ENCODE measurements around the gene CLINT1.

Gene CLINT1

GRCh38 chr5:157758706-157759105, 100.2 kb downstream of the CLINT1 start:
- no peak for DNase-seq (ENCODE audit: low read depth)

GRCh38 chr5:157756122-157756521, 102.8 kb downstream of the CLINT1 start:
- DNase-seq (ENCODE audit: low read depth), result no peak

GRCh38 chr5:157750320-157750719, 108.6 kb downstream of the CLINT1 start:
- DNase-seq (ENCODE audit: low read depth), result no peak

- DNase-seq (ENCODE audit: low read depth), result no peak
These were observed 109.5 kb downstream of the CLINT1 start for GRCh38 chr5:157749462-157749799.

GRCh38 chr5:157748760-157749461, 110.0 kb downstream of the CLINT1 start:
- no peak for DNase-seq (ENCODE audit: low read depth)

- no peak for DNase-seq (ENCODE audit: low read depth)
These were observed 110.9 kb downstream of the CLINT1 start for GRCh38 chr5:157747766-157748700.

- no peak for DNase-seq (ENCODE audit: low read depth)
These were observed 111.7 kb downstream of the CLINT1 start for GRCh38 chr5:157747173-157747740.

- no peak for DNase-seq (ENCODE audit: low read depth)
These were observed 113.9 kb downstream of the CLINT1 start for GRCh38 chr5:157745041-157745456.

- DNase-seq (ENCODE audit: low read depth), result no peak
These were observed 114.6 kb downstream of the CLINT1 start for GRCh38 chr5:157744051-157745011.

- peak; percentile 75 for DNase-seq (ENCODE audit: low read depth)
These were observed 115.5 kb downstream of the CLINT1 start, which contains the start of gene LSM11 for GRCh38 chr5:157743163-157744050. LSM11 (plus strand) TSS chr5:157743712; CDS start chr5:157743751, 39 bp downstream.

- no peak for DNase-seq (ENCODE audit: low read depth)
These were observed 117.8 kb downstream of the CLINT1 start for GRCh38 chr5:157741131-157741530.

- DNase-seq (ENCODE audit: low read depth), result no peak
These were observed 118.7 kb downstream of the CLINT1 start for GRCh38 chr5:157740229-157740610.

GRCh38 chr5:157739388-157740228, 119.3 kb downstream of the CLINT1 start:
- DNase-seq (ENCODE audit: low read depth), result no peak

GRCh38 chr5:157735991-157736390, 123.0 kb downstream of the CLINT1 start:
- DNase-seq (ENCODE audit: low read depth), result no peak
